HUDEP-2 (cell line): ENCODE data around the gene TRIM27.
A peak's percentile ranks its signal among the peaks of the same experiment; 100 is the strongest.
"Not testable (repeated sequence)": the region's sequence is repeated elsewhere in the genome, so short reads cannot be mapped to it uniquely, and the experiment has no call there.

ENCODE experiments used
- DNase-seq, 76 experiments: peaks; one replicate each; lab custom pipeline; 2025; ENCODE audit not compliant: unreplicated experiment in 76 of 76; lab: John Stamatoyannopoulos, UW

Gene TRIM27

DNA sequence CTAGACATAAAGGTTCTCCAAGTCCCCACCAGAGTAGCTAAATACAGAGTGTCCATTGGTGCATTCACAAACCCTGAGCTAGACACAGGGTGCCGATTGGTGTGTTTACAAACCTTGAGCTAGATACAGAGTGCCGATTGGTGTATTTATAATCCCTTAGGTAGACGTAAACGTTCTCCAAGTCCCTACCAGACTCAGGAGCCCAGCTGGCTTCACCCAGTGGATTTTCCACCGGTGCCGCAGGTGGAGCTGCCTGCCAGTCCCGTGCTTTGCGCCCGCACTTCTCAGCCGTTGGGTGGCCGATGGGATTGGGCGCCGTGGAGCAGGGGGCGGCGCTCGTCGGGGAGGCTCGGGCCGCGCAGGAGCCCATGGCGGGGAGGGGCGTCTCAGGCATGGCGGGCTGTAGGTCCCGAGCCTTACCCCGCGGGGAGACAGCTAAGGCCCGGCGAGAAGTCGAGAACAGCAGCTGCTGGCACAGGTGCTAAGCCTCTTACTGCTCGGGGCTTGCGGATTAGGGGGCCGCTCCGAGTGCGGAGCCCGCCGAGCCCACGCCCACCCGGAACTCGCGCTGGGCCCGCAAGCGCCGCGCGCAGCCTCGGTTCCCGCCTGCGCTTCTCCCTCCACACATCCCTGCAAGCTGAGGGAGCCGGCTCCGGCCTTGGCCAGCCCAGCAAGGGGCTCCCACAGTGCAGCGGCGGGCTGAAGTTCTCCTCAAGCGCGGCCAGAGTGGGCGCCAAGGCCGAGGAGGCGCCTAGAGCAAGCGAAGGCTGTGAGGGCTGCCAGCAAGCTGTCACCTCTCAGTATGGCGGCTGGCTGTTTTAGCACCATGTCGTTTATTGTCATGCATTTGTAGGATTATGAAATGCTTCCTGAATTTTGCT lies 57.3 kb downstream of the TRIM27 start:
- peak in 72 of 76 experiments; percentile 33 to 94 (median 76) for DNase-seq

DNA sequence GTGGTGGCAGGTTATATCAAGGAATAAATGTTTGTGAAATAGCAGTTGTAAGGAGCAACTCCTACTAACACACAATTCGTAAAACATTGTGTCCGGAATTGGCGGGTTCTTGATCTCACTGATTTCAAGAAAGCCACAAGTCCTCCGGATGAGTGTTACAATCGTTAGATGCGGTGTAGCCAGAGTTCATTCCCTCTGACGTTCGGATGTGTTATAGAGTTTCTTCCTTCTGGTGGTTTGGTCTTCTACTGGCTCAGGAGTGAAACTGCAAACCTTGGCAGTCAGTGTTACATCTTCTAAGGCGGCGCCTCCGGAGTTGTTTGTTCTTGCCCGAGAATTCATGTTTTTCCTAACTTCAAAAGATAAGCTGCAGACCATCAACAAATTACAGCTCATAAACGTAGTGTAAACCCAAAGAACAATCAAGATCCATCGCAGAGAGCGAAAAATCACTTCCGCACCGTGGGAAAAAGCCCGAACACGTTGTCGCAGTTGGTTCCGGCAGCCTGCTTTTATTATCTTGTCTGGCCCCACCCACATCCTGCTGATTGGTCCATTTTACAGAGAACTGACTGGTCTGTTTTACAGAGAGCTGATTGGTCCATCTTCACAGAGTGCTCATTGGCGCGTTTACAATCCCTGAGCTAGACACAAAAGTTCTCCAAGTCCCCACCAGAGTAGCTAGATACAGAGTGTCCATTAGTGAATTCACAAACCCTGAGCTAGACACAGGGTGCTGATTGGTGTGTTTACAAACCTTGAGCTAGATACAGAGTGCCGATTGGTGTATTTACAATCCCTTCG lies 58.2 kb downstream of the TRIM27 start:
- DNase-seq = peak in 68 of 76 experiments; percentile 17 to 86 (median 61)

DNA sequence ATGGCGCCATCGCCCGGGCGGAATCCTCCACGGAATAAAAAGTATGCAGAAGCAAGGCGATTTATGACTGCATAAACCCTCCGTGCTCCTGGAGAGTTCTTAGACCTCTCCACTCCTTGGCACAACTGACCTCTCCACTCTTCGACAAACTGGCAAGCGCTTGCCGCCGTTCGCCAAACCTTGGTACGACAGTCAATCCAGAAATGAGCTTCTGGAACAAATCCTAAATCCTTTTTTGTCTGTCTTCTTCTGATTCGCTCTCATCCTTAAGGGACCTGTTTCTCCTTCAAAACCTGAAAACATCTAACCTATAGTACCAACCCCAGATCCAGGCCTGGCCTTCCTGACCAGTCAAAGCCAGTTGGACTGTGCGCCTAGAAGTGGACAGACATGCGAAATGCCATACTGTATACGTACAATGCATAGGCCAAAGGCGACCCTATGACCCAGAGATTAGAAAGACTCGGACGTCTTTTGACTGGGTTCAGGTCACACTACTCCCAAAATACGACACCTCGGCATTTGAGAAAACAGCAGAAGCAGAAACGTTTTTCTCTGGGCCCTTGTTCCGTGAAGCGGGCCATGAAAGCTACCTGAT lies 59.4 kb downstream of the TRIM27 start:
- peak in 2 of 76 experiments; percentile 69 to 75 for DNase-seq

DNA sequence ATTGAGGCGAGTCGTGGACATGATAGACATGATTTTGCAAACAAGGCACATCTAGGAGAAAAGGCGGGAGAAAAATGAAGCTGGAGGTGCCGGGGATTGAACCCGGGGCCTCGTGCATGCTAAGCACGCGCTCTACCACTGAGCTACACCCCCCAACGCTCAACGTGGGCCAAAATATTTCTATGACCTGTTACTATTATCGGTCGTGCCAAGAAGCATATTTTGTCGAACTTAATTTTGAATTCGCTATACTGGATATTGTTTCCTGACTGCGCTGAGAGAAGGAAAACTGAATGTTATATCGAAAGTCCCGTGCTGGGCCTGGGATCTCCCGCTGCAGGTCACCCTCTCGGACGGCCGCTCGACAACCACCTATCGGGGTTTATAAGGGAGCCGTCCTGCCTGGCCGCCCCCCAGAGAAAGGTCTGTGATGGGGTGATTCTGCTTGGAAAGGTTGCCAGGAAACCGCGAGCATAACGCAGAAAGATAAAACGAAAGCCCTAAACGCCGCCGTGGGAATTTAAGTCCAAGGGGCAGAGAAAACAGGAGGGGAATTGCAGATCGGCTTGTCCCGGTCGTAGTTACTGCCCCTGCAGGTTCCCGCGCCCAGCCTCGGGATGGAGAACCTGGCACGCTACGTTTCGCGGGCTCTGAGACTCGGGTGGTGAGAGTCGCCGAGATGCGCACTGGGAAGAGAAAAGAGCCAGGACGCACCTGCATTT lies 60.0 kb downstream of the TRIM27 start:
- DNase-seq = peak in 75 of 76 experiments; percentile 40 to 99 (median 84)

DNA sequence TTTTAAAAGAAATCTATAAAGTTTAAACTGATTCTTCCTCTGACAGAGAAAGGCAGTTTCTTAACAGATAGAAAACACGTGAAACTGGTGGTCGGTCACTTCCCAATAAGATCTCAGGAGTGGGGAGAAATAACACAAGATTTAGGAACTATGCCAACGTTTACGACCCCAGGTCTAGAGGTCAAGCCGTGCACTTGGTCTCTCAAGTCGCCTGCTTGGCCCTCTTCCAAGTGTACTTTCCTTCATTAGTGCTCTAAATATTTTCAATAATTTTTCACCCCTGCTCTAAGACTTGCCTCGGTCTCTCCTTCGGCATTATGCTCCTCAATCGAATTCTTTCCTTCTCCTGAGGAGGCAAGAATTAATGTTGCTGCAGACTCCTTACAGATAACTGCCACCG lies 61.7 kb downstream of the TRIM27 start:
- no peak for DNase-seq

DNA sequence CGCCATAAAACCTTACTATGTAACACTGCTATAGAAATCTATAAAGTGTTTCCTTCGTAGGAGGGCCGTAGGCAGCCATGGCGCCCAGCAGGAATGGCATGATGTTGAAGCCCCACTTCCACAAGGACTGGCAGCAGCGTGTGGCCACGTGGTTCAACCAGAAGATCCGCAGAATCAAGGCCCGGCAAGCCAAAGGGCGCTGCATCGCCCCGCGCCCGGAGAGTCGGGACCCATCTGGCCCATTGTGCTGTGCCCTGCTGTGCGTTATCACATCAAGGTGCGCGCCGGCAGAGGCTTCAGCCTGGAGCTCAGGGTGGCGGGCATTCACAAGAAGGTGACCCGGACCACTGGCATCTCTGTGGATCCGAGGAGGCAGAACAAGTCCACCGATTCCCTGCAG lies 62.4 kb downstream of the TRIM27 start:
- DNase-seq = no peak

DNA sequence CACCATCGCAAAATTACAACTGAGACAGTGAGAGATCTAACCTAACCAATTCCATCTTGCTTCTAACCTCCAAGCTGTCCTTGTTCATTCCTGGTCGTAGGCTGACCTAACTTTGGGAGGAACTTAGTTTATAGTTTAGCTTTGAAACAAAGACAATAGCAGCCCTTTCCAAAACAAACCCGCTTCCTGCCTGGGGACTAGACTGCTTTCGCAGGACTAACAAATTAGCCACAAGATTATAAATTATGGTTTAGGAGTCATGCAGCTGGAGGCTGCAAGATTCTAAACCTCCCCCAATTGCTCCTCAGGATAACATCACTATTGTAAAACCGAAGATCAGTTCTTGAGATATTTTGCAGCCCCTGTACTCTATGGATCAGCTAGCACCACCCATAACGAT lies 63.2 kb downstream of the TRIM27 start:
- no peak for DNase-seq

DNA sequence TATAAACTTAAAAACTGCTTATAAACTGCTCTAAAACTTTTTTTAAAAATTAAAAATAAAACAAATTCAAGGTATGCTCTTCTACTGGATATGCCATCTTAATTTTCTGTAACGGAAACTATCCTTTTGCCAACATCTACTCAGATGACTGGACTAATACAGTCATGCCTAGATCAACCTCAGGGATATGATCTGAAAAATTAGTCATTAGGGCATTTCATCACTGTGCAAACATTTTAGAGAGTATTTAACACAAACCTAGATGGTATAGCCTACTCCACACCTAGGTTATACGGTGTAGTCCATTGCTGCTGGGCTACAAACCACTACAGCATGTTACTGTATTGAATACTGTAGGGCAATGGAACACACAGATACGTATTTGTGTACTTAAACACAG lies 64.8 kb downstream of the TRIM27 start:
- no peak for DNase-seq

DNA sequence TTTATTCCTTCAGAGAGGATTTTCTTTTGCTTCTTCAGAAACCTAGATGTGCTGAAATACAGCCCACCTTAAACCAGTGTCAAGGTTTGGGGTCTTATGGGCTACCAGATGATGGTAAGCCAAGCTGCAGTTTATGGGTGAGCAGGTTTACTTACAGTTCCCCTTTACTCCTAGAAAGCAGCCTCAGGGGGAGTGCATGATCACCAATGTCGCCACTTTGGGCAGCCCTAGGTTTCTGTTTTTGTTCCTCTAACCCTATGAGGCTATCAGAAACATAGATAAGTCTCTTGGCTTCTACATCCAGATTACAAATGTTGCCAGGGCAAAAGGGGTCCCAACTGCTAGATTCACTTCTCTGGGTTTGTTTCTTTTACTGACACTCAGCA lies 67.2 kb downstream of the TRIM27 start:
- no peak for DNase-seq

DNA sequence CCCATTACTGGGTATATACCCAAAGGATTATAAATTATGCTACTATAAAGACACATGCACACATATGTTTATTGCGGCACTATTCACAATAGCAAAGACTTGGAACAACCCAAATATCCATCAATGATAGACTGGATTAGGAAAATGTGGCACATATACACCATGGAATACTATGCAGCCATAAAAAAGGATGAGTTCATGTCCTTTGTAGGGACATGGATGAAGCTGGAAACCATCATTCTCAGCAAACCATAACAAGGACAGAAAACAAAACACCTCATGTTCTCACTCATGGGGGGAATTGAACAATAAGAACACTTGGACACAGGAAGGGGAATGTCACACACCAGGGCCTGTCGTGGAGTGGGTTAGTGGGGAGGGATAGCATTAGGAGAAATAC lies 69.4 kb downstream of the TRIM27 start:
- DNase-seq = not testable (repeated sequence)
